ENCODE results near the gene AGTPBP1. TPM values are rescaled to one million over a fixed set of nuclear protein-coding genes. Genes with fewer than 3 reads are reported as not detected.

Gene AGTPBP1
- total and polyA plus RNA-seq, 2 of the 8 experiments (the other 6 are each of a cell fraction or from before 2014, with no cell fraction given): 13.4 to 65.2 TPM

DNA sequence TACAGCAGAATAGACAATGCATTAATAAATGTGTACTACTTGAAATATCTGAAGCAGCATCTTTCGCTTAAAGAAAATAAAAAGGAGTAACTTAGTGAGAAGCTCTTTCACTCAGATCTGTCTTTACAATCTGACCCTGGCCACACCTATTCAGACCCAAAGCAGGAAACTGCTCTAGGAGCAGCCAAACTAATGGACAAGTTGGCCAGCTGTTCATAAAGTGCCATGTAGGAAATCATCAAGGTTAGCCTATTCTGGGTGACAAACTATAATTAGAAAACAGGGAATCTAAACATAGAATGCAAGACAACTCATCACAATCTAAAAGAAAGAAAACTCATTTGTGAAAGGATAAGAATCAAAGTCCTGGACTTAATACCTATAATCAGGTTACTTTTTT lies 101.3 kb downstream of the AGTPBP1 start (continued):
- TF ChIP-seq, protein P1, sequence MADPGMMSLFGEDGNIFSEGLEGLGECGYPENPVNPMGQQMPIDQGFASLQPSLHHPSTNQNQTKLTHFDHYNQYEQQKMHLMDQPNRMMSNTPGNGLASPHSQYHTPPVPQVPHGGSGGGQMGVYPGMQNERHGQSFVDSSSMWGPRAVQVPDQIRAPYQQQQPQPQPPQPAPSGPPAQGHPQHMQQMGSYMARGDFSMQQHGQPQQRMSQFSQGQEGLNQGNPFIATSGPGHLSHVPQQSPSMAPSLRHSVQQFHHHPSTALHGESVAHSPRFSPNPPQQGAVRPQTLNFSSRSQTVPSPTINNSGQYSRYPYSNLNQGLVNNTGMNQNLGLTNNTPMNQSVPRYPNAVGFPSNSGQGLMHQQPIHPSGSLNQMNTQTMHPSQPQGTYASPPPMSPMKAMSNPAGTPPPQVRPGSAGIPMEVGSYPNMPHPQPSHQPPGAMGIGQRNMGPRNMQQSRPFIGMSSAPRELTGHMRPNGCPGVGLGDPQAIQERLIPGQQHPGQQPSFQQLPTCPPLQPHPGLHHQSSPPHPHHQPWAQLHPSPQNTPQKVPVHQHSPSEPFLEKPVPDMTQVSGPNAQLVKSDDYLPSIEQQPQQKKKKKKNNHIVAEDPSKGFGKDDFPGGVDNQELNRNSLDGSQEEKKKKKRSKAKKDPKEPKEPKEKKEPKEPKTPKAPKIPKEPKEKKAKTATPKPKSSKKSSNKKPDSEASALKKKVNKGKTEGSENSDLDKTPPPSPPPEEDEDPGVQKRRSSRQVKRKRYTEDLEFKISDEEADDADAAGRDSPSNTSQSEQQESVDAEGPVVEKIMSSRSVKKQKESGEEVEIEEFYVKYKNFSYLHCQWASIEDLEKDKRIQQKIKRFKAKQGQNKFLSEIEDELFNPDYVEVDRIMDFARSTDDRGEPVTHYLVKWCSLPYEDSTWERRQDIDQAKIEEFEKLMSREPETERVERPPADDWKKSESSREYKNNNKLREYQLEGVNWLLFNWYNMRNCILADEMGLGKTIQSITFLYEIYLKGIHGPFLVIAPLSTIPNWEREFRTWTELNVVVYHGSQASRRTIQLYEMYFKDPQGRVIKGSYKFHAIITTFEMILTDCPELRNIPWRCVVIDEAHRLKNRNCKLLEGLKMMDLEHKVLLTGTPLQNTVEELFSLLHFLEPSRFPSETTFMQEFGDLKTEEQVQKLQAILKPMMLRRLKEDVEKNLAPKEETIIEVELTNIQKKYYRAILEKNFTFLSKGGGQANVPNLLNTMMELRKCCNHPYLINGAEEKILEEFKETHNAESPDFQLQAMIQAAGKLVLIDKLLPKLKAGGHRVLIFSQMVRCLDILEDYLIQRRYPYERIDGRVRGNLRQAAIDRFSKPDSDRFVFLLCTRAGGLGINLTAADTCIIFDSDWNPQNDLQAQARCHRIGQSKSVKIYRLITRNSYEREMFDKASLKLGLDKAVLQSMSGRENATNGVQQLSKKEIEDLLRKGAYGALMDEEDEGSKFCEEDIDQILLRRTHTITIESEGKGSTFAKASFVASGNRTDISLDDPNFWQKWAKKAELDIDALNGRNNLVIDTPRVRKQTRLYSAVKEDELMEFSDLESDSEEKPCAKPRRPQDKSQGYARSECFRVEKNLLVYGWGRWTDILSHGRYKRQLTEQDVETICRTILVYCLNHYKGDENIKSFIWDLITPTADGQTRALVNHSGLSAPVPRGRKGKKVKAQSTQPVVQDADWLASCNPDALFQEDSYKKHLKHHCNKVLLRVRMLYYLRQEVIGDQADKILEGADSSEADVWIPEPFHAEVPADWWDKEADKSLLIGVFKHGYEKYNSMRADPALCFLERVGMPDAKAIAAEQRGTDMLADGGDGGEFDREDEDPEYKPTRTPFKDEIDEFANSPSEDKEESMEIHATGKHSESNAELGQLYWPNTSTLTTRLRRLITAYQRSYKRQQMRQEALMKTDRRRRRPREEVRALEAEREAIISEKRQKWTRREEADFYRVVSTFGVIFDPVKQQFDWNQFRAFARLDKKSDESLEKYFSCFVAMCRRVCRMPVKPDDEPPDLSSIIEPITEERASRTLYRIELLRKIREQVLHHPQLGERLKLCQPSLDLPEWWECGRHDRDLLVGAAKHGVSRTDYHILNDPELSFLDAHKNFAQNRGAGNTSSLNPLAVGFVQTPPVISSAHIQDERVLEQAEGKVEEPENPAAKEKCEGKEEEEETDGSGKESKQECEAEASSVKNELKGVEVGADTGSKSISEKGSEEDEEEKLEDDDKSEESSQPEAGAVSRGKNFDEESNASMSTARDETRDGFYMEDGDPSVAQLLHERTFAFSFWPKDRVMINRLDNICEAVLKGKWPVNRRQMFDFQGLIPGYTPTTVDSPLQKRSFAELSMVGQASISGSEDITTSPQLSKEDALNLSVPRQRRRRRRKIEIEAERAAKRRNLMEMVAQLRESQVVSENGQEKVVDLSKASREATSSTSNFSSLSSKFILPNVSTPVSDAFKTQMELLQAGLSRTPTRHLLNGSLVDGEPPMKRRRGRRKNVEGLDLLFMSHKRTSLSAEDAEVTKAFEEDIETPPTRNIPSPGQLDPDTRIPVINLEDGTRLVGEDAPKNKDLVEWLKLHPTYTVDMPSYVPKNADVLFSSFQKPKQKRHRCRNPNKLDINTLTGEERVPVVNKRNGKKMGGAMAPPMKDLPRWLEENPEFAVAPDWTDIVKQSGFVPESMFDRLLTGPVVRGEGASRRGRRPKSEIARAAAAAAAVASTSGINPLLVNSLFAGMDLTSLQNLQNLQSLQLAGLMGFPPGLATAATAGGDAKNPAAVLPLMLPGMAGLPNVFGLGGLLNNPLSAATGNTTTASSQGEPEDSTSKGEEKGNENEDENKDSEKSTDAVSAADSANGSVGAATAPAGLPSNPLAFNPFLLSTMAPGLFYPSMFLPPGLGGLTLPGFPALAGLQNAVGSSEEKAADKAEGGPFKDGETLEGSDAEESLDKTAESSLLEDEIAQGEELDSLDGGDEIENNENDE (IDR thresholded peaks at IDR 0.05; ENCODE audit: insufficient replicate concordance, low read length): no peak
- TF ChIP-seq POLR2AphosphoS5 (IDR thresholded peaks at IDR 0.05; ENCODE audit: low read depth, low read length) (no peak), SP1 (IDR thresholded peaks at IDR 0.05; ENCODE audit: low read depth, low read length) (no peak), SAP30 (IDR thresholded peaks at IDR 0.05; ENCODE audit: insufficient read depth, insufficient replicate concordance, low read length) (no peak), JUND (IDR thresholded peaks at IDR 0.05; ENCODE audit: low read length) (no peak), ASH2L (IDR thresholded peaks at IDR 0.05; ENCODE audit: low read length) (no peak)
- TF ChIP-seq, protein P2, sequence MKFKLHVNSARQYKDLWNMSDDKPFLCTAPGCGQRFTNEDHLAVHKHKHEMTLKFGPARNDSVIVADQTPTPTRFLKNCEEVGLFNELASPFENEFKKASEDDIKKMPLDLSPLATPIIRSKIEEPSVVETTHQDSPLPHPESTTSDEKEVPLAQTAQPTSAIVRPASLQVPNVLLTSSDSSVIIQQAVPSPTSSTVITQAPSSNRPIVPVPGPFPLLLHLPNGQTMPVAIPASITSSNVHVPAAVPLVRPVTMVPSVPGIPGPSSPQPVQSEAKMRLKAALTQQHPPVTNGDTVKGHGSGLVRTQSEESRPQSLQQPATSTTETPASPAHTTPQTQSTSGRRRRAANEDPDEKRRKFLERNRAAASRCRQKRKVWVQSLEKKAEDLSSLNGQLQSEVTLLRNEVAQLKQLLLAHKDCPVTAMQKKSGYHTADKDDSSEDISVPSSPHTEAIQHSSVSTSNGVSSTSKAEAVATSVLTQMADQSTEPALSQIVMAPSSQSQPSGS (IDR thresholded peaks at IDR 0.05; ENCODE audit: low read length): no peak
- TF ChIP-seq, protein P3, sequence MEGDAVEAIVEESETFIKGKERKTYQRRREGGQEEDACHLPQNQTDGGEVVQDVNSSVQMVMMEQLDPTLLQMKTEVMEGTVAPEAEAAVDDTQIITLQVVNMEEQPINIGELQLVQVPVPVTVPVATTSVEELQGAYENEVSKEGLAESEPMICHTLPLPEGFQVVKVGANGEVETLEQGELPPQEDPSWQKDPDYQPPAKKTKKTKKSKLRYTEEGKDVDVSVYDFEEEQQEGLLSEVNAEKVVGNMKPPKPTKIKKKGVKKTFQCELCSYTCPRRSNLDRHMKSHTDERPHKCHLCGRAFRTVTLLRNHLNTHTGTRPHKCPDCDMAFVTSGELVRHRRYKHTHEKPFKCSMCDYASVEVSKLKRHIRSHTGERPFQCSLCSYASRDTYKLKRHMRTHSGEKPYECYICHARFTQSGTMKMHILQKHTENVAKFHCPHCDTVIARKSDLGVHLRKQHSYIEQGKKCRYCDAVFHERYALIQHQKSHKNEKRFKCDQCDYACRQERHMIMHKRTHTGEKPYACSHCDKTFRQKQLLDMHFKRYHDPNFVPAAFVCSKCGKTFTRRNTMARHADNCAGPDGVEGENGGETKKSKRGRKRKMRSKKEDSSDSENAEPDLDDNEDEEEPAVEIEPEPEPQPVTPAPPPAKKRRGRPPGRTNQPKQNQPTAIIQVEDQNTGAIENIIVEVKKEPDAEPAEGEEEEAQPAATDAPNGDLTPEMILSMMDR (IDR thresholded peaks at IDR 0.05; ENCODE audit: control extremely low read depth in 1 of 3, insufficient read depth in 1 of 3, low read depth in 1 of 3, low read length in 3 of 3): no peak

All from H1 (cell line).